ENCODE data around the gene FYN.

FYN gene

DNA sequence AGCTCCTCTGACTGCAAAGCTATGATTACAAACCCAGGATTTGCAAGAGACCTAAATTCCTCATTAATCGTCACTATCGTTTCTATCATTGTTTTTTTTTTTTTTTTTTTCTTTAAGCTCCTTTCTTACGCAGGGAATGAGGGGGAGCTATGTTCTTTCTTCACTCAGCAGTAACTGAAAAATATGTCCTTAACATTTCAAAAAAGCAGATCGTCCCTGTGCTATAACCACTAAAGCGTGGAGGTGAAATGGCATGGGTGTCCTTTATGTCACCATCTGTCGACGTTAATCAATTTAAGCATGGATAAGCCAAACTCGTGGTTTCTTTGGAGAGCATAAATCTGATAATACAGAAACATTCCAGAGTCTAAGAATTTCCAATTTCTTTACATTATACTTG lies 199.7 kb downstream of the FYN start:
- DNase-seq (ENCODE audit: low spot score) = no peak
- TF ChIP-seq, protein P1, sequence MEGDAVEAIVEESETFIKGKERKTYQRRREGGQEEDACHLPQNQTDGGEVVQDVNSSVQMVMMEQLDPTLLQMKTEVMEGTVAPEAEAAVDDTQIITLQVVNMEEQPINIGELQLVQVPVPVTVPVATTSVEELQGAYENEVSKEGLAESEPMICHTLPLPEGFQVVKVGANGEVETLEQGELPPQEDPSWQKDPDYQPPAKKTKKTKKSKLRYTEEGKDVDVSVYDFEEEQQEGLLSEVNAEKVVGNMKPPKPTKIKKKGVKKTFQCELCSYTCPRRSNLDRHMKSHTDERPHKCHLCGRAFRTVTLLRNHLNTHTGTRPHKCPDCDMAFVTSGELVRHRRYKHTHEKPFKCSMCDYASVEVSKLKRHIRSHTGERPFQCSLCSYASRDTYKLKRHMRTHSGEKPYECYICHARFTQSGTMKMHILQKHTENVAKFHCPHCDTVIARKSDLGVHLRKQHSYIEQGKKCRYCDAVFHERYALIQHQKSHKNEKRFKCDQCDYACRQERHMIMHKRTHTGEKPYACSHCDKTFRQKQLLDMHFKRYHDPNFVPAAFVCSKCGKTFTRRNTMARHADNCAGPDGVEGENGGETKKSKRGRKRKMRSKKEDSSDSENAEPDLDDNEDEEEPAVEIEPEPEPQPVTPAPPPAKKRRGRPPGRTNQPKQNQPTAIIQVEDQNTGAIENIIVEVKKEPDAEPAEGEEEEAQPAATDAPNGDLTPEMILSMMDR (IDR thresholded peaks at IDR 0.05; ENCODE audit: extremely low read depth, insufficient read depth, missing control alignments) = no peak
- in situ Hi-C loops (cut with MboI; ENCODE audit: low pct_unique_long_range_greater_than_20kb, low sequenced_read_pairs, unreplicated experiment) = no loop called here

DNA sequence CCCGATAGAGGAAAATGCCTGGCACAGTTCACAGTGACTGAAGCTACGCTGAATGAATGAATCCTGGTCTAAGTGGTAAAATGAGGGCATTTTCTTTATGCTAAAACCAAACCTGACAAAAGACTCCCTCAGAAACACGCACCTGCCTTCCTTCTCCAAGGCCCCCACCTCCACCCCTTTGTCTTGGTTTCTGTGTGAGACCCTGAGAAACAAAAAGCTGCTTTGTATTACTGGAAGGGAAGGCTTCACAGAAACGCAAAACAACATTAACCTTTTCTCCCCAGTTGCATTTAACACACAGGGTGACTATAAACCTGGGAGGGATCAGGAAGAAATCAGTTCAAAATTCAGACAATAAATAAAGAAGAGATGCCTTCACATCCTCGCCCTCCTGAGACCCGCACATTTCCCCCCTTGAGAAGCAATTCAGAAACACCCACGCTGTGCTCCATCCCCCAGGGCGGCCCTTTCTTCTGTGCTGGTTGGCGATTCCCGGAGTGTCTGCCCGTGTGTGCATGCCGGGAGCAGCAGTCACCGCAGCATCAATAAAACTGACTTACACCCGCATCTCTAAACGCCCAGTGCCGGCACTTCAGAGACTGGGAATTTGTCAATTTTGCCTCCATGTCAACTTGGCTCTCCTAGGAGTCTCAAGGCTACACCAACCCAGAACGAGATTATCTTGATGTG lies 200.3 kb downstream of the FYN start:
- TF ChIP-seq, protein P1 (IDR thresholded peaks at IDR 0.05; ENCODE audit: extremely low read depth, insufficient read depth, missing control alignments) = no peak
- no peak for DNase-seq (ENCODE audit: low spot score)
- in situ Hi-C loops (cut with MboI; ENCODE audit: low pct_unique_long_range_greater_than_20kb, low sequenced_read_pairs, unreplicated experiment) = no loop called here

DNA sequence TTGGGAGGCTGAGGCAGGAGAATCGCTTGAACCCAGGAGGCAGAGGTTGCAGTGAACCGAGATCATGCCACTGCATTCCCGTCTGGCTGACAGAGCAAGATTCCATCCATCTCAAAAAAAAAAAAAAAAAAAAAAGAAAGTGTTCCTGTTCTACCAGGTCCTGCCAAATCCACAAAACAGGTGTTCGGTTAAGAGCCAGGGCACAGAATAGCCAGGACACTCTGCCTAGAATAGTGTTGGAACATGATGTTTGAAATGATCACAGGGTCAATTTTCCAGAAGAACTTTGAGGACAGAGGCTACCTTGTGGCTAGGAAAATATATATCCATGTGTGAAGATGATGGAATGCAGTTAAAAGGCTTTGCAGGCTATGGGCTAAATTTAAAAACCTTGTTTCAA lies 203.9 kb downstream of the FYN start:
- no peak for DNase-seq (ENCODE audit: low spot score)
- in situ Hi-C loops (cut with MboI; ENCODE audit: low pct_unique_long_range_greater_than_20kb, low sequenced_read_pairs, unreplicated experiment) = no loop called here
- TF ChIP-seq, protein P1 (IDR thresholded peaks at IDR 0.05; ENCODE audit: extremely low read depth, insufficient read depth, missing control alignments) = no peak

DNA sequence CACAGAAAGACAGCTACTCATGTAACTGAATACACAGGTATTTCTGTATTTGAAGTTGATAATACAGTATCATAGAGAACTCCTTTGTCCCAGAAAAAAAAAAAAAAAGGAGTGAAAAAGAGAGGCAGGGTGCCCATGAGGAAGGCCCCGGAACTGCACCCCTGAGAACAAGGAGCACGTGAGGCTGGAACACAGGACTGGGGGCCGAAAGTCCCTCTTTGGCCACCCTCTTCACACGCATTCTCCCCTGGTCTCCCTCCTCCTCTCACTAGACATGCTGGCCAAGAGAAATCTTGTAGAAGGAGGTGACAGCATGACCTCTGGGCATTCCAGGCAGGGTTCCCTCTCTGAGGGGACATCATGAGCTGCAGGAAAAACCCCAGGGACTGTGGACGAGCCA lies 204.8 kb downstream of the FYN start:
- TF ChIP-seq, protein P1 (IDR thresholded peaks at IDR 0.05; ENCODE audit: extremely low read depth, insufficient read depth, missing control alignments) = no peak
- in situ Hi-C loops (cut with MboI; ENCODE audit: low pct_unique_long_range_greater_than_20kb, low sequenced_read_pairs, unreplicated experiment) = no loop called here
- DNase-seq (ENCODE audit: low spot score) = no peak

DNA sequence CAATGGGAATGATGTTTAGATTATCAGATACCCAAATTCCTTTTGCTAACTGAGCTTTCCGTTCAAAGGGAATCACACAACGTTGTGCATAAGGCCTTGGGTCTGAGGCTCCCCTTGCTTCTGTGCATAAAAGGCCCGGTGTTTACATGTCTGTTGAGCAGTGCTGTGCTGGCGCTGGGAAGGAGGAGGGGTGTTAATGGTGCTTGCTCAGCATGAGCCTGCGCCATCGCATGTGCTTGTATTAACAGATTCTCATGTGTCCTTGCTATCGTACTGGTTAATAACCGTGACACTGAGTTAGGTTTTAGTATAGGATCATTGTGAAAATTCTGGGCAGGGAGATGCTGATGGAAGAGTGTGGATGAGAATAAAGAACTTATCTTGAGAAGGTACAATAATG lies 205.3 kb downstream of the FYN start:
- DNase-seq (ENCODE audit: low spot score) = no peak
- in situ Hi-C loops (cut with MboI; ENCODE audit: low pct_unique_long_range_greater_than_20kb, low sequenced_read_pairs, unreplicated experiment) = no loop called here
- TF ChIP-seq, protein P1 (IDR thresholded peaks at IDR 0.05; ENCODE audit: extremely low read depth, insufficient read depth, missing control alignments) = no peak

DNA sequence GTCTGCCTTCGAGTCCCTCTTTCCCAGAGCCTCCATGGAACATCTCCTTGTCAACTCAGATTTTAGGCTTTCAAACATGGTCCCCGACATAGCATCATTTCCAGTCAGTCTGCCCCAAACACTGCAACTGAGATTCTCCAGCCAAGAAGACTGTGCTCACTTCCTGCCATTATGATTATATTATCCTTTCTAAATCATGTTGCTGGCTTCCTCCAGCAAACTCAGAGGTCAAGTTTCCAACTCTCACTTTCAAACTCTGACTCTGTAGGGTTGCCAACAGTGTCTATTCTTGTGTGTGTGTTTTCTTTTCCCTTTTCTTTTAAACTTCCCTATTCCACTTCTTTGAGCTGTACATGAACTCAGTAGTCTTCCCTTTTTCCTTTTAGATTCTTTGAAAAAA lies 206.4 kb downstream of the FYN start:
- TF ChIP-seq, protein P1 (IDR thresholded peaks at IDR 0.05; ENCODE audit: extremely low read depth, insufficient read depth, missing control alignments) = no peak
- DNase-seq (ENCODE audit: low spot score) = no peak
- in situ Hi-C loops (cut with MboI; ENCODE audit: low pct_unique_long_range_greater_than_20kb, low sequenced_read_pairs, unreplicated experiment) = no loop called here
